Measurements from ENCODE around the gene PTCH1. TPM values are rescaled to one million over a fixed set of nuclear protein-coding genes. Genes with fewer than 3 reads are reported as not detected.

Gene PTCH1
- total RNA-seq, 2 experiments from 2014 or later = 5.0 to 6.1 TPM

DNA sequence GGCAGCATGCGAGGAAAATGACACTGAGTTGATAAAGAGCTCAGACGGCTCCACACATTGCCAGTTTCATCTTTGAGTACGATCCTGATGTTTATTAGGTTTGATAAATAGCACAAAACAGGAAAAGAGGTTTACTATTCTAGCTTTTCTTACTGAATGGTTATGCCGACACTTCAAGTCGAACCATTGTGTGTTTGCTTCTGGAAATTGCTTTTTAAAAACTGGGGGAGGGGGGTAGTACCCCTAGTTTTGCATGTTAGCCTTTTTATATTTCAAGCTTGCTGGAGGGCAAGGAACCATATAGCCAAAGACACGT is 5.2 kb downstream of the PTCH1 start:
- ATAC-seq (no peak), DNase-seq (no peak)
- peak overlapping the region; percentile 78 for H3K27ac Mint-ChIP-seq
- H3K4me3 Mint-ChIP-seq = peak overlapping the region; percentile 82
- no peaks in the 10 kb centered on the region for H3K9me3 Mint-ChIP-seq (ENCODE audit: insufficient read depth)
- H3K27me3 Mint-ChIP-seq (ENCODE audit: low read depth) = peaks cover 55% of the 10 kb centered on the region
- ChIA-PET POLR2A (interaction anchor here (1.0 kb wide), 1 partner anchor 49 kb away, joined by 3 read pairs; no protein-coding TSS in a partner anchor), CTCF (interaction anchor here (0.9 to 1.4 kb wide), 5 partner anchors 17 to 364 kb away, joined by 3 to 5 read pairs (median 3); no protein-coding TSS in a partner anchor)
- H3K4me1 Mint-ChIP-seq (ENCODE audit: low read depth) = peaks cover 53% of the 10 kb centered on the region
- H3K36me3 Mint-ChIP-seq (ENCODE audit: low read depth) = peaks cover 7% of the 10 kb centered on the region

GRCh38 chr9:95510709-95511615 is 5.8 kb downstream of the PTCH1 start:
- Mint-ChIP-seq H3K27me3 (ENCODE audit: low read depth) (peaks cover 55% of the 10 kb centered on the region), H3K4me3 (peak overlapping the region; percentile 83), H3K36me3 (ENCODE audit: low read depth) (peaks cover 6% of the 10 kb centered on the region), H3K4me1 (ENCODE audit: low read depth) (peaks cover 51% of the 10 kb centered on the region), H3K9me3 (ENCODE audit: insufficient read depth) (no peaks in the 10 kb centered on the region), H3K27ac (peak overlapping the region; percentile 78)
- ChIA-PET POLR2A (interaction anchor here (0.6 to 1.0 kb wide), 4 partner anchors 10 to 130 kb away, joined by 3 to 4 read pairs (median 3); no protein-coding TSS in a partner anchor), CTCF (interaction anchor here (0.9 to 1.4 kb wide), 4 partner anchors 16 to 347 kb away, joined by 3 to 5 read pairs (median 3); no protein-coding TSS in a partner anchor)
- peak; percentile 60 for ATAC-seq
- DNase-seq = peak; percentile 87

DNA sequence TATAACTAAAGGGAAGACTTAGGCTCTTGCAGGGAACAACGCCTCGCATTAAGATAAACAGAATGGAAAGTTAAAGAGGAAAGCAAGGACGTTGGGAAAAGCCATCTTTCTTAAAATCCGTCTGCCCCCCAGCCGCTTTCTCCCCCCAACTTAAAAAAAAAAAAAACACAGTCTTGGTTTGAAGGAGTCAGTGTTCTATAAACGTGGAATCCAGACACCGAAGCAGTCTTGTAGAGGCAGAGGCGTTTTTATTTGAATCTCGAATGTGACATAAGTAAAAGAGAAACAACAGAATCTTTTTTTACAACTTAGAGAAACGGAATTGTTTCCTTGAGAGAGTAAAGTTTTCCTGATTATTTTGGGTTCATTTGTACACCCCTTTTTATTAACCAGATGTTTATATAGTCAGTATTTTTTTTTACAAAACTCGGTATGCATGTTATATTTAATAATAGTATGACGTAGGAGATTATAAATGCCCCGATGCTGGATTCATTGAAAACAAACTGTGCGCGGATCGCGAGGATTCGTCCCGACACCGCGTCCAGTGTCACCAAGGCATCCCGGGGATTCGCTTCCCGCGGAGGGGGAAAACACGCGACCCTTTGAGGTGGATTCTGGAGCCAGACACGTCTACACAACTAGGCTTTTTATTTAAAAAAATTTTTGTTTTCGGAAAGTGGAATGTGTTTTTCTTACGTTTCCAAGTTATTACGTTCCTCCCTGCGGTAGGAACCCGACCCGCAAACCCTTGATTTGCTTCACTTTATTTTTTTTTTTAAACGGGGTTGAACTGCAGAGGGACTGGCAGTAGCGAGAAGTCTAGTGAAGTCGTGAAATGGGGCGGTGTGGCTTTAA is 6.7 kb downstream of the PTCH1 start:
- H3K36me3 Mint-ChIP-seq (ENCODE audit: low read depth) = peaks cover 6% of the 10 kb centered on the region
- peak overlapping the region; percentile 77 for H3K27ac Mint-ChIP-seq
- ChIA-PET POLR2A (interaction anchor here (0.6 to 1.0 kb wide), 3 partner anchors 9 to 130 kb away, joined by 3 to 4 read pairs (median 3); no protein-coding TSS in a partner anchor), CTCF (no interaction called here)
- peaks cover 51% of the 10 kb centered on the region for H3K4me1 Mint-ChIP-seq (ENCODE audit: low read depth)
- DNase-seq = no peak
- H3K9me3 Mint-ChIP-seq (ENCODE audit: insufficient read depth) = no peaks in the 10 kb centered on the region
- H3K27me3 Mint-ChIP-seq (ENCODE audit: low read depth) = peaks cover 58% of the 10 kb centered on the region
- no peak for ATAC-seq
- peak overlapping the region; percentile 83 for H3K4me3 Mint-ChIP-seq

DNA sequence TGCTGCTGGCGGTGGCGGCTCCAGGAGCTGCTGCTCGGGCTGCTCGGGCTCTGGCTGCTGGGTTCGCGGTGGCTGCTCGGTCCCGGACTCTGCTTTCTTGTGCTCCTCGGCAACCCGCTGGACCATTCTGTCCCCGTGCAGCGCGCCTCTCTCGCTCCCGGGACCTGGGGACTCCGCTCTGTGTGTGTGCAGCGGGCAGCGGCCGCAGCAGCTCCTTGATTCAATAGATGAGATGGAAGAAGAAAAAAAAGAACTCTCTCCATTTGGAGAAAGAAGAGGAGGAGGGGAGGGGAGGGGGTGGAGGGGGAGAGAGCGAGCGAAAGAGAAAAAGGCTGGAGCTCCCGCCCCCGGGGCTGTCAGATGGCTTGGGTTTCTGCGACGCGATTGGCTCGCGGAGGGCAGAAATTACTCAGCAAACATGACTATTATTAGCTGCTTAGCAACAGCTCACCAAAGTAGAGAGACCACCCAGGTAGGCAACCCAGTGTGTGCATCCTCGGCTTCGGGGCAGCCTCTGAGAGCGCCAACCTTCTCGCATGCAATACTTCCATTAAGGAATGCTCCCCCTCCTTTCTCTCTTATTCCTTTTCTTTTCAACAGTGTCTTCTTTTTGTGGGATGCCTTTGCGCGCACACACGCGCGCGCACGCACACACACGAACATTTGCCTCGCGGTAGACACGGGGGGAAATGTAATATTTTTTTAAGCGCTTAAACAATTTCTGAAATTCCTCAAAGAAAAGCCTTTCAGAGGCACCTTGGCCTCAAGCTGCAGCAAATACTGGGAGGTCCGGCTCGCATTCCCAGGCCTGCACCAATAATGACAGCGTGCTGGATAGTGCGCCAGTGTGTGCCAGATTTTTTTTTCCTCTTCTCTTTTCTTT is 7.6 kb downstream of the PTCH1 start:
- H3K4me1 Mint-ChIP-seq (ENCODE audit: low read depth) = peaks cover 50% of the 10 kb centered on the region
- ChIA-PET POLR2A (interaction anchor here (1.7 kb wide), 1 partner anchor 366 kb away, joined by 6 read pairs; the partner anchor contains the start of gene ERCC6L2), CTCF (no interaction called here)
- DNase-seq = peak; percentile 80
- H3K4me3 Mint-ChIP-seq = peak overlapping the region; percentile 83
- ATAC-seq = peak; percentile 46
- H3K36me3 Mint-ChIP-seq (ENCODE audit: low read depth) = peaks cover 6% of the 10 kb centered on the region
- no peaks in the 10 kb centered on the region for H3K9me3 Mint-ChIP-seq (ENCODE audit: insufficient read depth)
- peaks cover 59% of the 10 kb centered on the region for H3K27me3 Mint-ChIP-seq (ENCODE audit: low read depth)
- H3K27ac Mint-ChIP-seq = peak overlapping the region; percentile 44

DNA sequence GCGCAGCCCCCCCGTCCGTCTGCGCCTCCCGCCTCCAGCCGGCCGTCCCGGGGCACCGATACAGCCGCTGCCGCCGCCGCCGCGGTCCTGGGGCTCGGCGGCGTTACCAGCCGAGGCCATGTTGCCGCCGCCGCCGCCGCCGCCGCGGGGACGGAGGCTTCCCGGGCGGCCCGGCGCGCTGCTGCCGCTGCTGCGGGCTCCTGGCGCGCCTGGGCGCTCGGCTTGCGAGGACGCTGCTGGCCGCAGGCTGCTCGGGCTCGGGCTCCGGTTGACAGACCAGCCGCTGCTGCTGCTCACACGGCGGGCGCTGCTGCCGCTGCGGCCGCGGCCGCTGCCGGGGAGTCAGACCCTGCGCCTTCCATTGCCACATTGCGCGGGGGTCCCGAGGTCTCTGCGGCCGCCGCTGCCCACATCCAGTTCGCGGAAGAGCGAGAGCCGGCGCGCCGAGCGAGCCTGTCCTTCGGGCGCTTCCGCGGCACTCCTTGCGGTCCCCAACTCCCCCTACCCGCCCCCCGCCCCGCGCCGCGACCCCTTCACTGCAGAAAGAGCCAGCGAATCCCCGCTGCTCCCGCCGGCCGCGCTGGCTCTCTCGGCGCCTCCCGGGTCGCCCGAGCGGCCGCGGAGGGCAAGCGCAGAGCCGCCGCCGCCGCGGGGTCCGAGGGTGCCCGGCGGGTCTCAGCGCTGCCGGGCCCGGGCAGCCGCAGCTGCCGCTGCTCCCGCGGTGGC is 8.4 kb downstream of the PTCH1 start:
- ATAC-seq = peak; percentile 7
- Mint-ChIP-seq H3K4me3 (peak overlapping the region; percentile 82), H3K36me3 (ENCODE audit: low read depth) (peaks cover 6% of the 10 kb centered on the region), H3K4me1 (ENCODE audit: low read depth) (peaks cover 50% of the 10 kb centered on the region), H3K27me3 (ENCODE audit: low read depth) (peaks cover 55% of the 10 kb centered on the region), H3K27ac (no peak overlapping the region), H3K9me3 (ENCODE audit: insufficient read depth) (no peaks in the 10 kb centered on the region)
- no peak for DNase-seq
- POLR2A ChIA-PET = interaction anchor here (1.7 kb wide), 1 partner anchor 367 kb away, joined by 6 read pairs; the partner anchor contains the start of gene ERCC6L2
- CTCF ChIA-PET = no interaction called here

GRCh38 chr9:95507464-95508241 is 9.1 kb downstream of the PTCH1 start:
- Mint-ChIP-seq H3K4me3 (peak overlapping the region; percentile 82), H3K27ac (peak overlapping the region; percentile 55), H3K4me1 (ENCODE audit: low read depth) (peaks cover 46% of the 10 kb centered on the region), H3K9me3 (ENCODE audit: insufficient read depth) (no peaks in the 10 kb centered on the region), H3K36me3 (ENCODE audit: low read depth) (peaks cover 2% of the 10 kb centered on the region), H3K27me3 (ENCODE audit: low read depth) (peaks cover 55% of the 10 kb centered on the region)
- DNase-seq (peak; percentile 57), ATAC-seq (peak; percentile 3)
- ChIA-PET CTCF (interaction anchor here (0.9 kb wide), 1 partner anchor 45 kb away, joined by 3 read pairs; no protein-coding TSS in a partner anchor), POLR2A (interaction anchor here (0.8 to 1.7 kb wide), 2 partner anchors 367 kb away, joined by 4 to 6 read pairs; partner anchors contain the start of gene ERCC6L2)

DNA sequence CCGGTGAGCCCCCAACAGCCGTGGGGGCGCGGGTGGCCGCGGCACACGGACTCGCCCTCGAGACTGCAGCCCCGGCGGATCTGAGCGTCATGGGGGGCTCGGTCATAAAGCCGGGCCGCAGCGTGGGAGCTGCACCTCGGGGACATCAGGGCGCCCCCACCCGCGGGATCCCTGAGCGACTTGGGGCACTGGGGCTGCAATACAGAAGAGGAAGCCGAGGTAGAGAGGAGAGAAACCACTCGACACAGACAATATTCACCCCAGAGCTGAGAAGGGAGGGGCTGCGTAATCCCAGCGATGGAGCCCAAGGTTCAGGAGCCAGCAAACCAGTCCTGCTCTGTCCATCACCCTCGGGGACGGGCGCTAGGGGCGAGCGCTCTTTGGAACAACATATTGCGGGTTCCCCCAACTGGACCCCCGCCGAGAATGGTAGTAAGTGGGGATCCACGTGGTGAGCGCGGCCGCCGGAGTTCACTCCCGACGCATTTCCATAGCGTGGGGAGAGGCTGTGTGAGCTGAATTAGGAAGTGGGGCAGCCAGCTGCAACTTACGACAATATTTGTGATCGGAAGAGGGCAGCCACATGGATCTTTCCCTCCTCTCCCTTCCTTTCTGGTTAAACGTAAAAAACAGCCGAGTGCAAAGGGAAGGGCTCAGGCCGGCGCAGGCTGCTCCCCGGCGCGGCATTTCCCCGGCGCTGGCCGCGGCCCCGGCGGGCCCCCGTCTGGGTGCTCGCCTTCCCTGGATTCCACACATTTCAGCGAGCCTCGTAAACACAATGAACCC is 9.9 kb downstream of the PTCH1 start:
- no peaks in the 10 kb centered on the region for H3K9me3 Mint-ChIP-seq (ENCODE audit: insufficient read depth)
- peak; percentile 38 for DNase-seq
- ChIA-PET CTCF (interaction anchor here (0.9 kb wide), 1 partner anchor 44 kb away, joined by 3 read pairs; no protein-coding TSS in a partner anchor), POLR2A (interaction anchor here (0.8 kb wide), 1 partner anchor 368 kb away, joined by 4 read pairs; the partner anchor contains the start of gene ERCC6L2)
- peak overlapping the region; percentile 82 for H3K4me3 Mint-ChIP-seq
- H3K36me3 Mint-ChIP-seq (ENCODE audit: low read depth) = peaks cover 2% of the 10 kb centered on the region
- peaks cover 54% of the 10 kb centered on the region for H3K27me3 Mint-ChIP-seq (ENCODE audit: low read depth)
- no peak overlapping the region for H3K27ac Mint-ChIP-seq
- H3K4me1 Mint-ChIP-seq (ENCODE audit: low read depth) = peaks cover 39% of the 10 kb centered on the region
- peak; percentile 7 for ATAC-seq

DNA sequence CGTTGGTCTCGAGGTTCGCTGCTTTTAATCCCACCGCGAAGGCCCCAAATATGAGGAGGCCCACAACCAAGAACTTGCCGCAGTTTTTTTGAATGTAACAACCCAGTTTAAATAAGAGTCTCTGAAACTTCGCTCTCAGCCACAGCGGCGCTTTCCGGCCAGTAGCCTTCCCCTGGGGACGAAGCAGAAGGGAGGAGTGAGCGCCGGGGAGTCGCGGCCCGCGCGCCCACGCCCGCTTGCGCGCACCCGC is 10.4 kb downstream of the PTCH1 start:
- H3K27me3 Mint-ChIP-seq (ENCODE audit: low read depth) = peaks cover 52% of the 10 kb centered on the region
- no peak overlapping the region for H3K27ac Mint-ChIP-seq
- ChIA-PET POLR2A (no interaction called here), CTCF (interaction anchor here (0.9 kb wide), 1 partner anchor 44 kb away, joined by 3 read pairs; no protein-coding TSS in a partner anchor)
- ATAC-seq (no peak), DNase-seq (peak; percentile 31)
- peak overlapping the region; percentile 82 for H3K4me3 Mint-ChIP-seq
- H3K4me1 Mint-ChIP-seq (ENCODE audit: low read depth) = peaks cover 34% of the 10 kb centered on the region
- no peaks in the 10 kb centered on the region for H3K9me3 Mint-ChIP-seq (ENCODE audit: insufficient read depth)
- peaks cover 2% of the 10 kb centered on the region for H3K36me3 Mint-ChIP-seq (ENCODE audit: low read depth)

- Mint-ChIP-seq H3K9me3 (ENCODE audit: insufficient read depth) (no peaks in the 10 kb centered on the region), H3K36me3 (ENCODE audit: low read depth) (peaks cover 2% of the 10 kb centered on the region), H3K4me1 (ENCODE audit: low read depth) (peaks cover 32% of the 10 kb centered on the region), H3K4me3 (peak overlapping the region; percentile 82), H3K27me3 (ENCODE audit: low read depth) (peaks cover 55% of the 10 kb centered on the region), H3K27ac (no peak overlapping the region)
- DNase-seq (no peak), ATAC-seq (no peak)
- ChIA-PET CTCF (no interaction called here), POLR2A (no interaction called here)
Observed at GRCh38 chr9:95505717-95506427, 10.9 kb downstream of the PTCH1 start.

Measured in activated CD8-positive, alpha-beta T cell treated with anti-CD3 and anti-CD28 coated beads, Interleukin-2, amount 10 ng/mL, durations not matched to agents 7 days and 5 days (primary cell).